ENCODE measurements around the gene ADAMTS16. TPM values are rescaled to one million over a fixed set of nuclear protein-coding genes. Genes with fewer than 3 reads are reported as not detected.

ADAMTS16 gene
- total and polyA plus RNA-seq, 8 donors: 0.42 to 3.5 (median 2.2) TPM

GRCh38 chr5:5124231-5124630, 15.9 kb upstream of the ADAMTS16 start:
- intact Hi-C loops (cut with DNase I): no loop called here
- no peak overlapping the region for H3K4me3 ChIP-seq
- ATAC-seq: no peak
- no peaks in the 10 kb centered on the region for H3K4me1 ChIP-seq
- 40 to 43% methylated on average over 3 of the region's 3 CpGs for WGBS, 2 donors
- H3K27me3 ChIP-seq: no peaks in the 10 kb centered on the region
- no peak for DNase-seq
- no peak for FAIRE-seq
- no peak overlapping the region for H3K27ac ChIP-seq
- H3K36me3 ChIP-seq: no peaks in the 10 kb centered on the region
- H3K9me3 ChIP-seq: no peaks in the 10 kb centered on the region
- TF ChIP-seq CTCF (IDR thresholded peaks at IDR 0.05): no peak

- H3K4me3 ChIP-seq: no peak overlapping the region
- H3K4me1 ChIP-seq: no peaks in the 10 kb centered on the region
- DNase-seq (no peak), ATAC-seq (no peak), FAIRE-seq (no peak)
- no peaks in the 10 kb centered on the region for H3K9me3 ChIP-seq
- no peak overlapping the region for H3K27ac ChIP-seq
- WGBS, 2 donors: 37 to 45% methylated on average over 7 of the region's 7 CpGs
- TF ChIP-seq CTCF (IDR thresholded peaks at IDR 0.05): no peak
- intact Hi-C loops (cut with DNase I): no loop called here
- H3K36me3 ChIP-seq: no peaks in the 10 kb centered on the region
- no peaks in the 10 kb centered on the region for H3K27me3 ChIP-seq
Observed at GRCh38 chr5:5126444-5126843, 13.7 kb upstream of the ADAMTS16 start.

- no peaks in the 10 kb centered on the region for H3K4me1 ChIP-seq
- TF ChIP-seq CTCF (IDR thresholded peaks at IDR 0.05): no peak
- no peaks in the 10 kb centered on the region for H3K36me3 ChIP-seq
- H3K27me3 ChIP-seq: no peaks in the 10 kb centered on the region
- intact Hi-C loops (cut with DNase I): no loop called here
- DNase-seq (no peak), ATAC-seq (no peak), FAIRE-seq (no peak)
- H3K4me3 ChIP-seq: no peak overlapping the region
- H3K27ac ChIP-seq: no peak overlapping the region
- WGBS, 2 donors: 63 to 73% methylated on average over 8 of the region's 8 CpGs
- no peaks in the 10 kb centered on the region for H3K9me3 ChIP-seq
Observed at GRCh38 chr5:5128766-5129165, 11.4 kb upstream of the ADAMTS16 start.

- H3K36me3 ChIP-seq: no peaks in the 10 kb centered on the region
- H3K4me3 ChIP-seq: no peak overlapping the region
- FAIRE-seq (no peak), DNase-seq (no peak), ATAC-seq (no peak)
- 74 to 80% methylated on average over 10 of the region's 10 CpGs for WGBS, 2 donors
- H3K4me1 ChIP-seq: no peaks in the 10 kb centered on the region
- TF ChIP-seq CTCF (IDR thresholded peaks at IDR 0.05): no peak
- intact Hi-C loops (cut with DNase I): no loop called here
- H3K27ac ChIP-seq: no peak overlapping the region
- no peaks in the 10 kb centered on the region for H3K27me3 ChIP-seq
- no peaks in the 10 kb centered on the region for H3K9me3 ChIP-seq
Observed at GRCh38 chr5:5132234-5132633, 7.9 kb upstream of the ADAMTS16 start.

- 74 to 81% methylated on average over 15 of the region's 15 CpGs for WGBS, 2 donors
- no peak for FAIRE-seq
Observed at GRCh38 chr5:5132693-5133295, 7.3 kb upstream of the ADAMTS16 start.

More at GRCh38 chr5:5132693-5133295, 7.3 kb upstream of the ADAMTS16 start:
- Histone ChIP-seq H3K36me3 (no peaks in the 10 kb centered on the region), H3K27ac (no peak overlapping the region), H3K4me3 (no peak overlapping the region), H3K27me3 (no peaks in the 10 kb centered on the region), H3K4me1 (no peaks in the 10 kb centered on the region), H3K9me3 (no peaks in the 10 kb centered on the region)
- TF ChIP-seq CTCF (IDR thresholded peaks at IDR 0.05): no peak
- intact Hi-C loops (cut with DNase I): no loop called here
- DNase-seq: peak in 1 of 6 donors; percentile 45
- ATAC-seq: no peak
